ENCODE measurements around the gene AFAP1L2. TPM values are rescaled to one million over a fixed set of nuclear protein-coding genes. Genes with fewer than 3 reads are reported as not detected.

Gene AFAP1L2
- total RNA-seq, 1 donor from 2014 or later: 3.9 TPM

- intact Hi-C loops (cut with DNase I): no loop called here
- DNase-seq (ENCODE audit: low spot score): no peak
These were observed 9.8 kb downstream of the AFAP1L2 start for GRCh38 chr10:114394531-114394930.

GRCh38 chr10:114393886-114394285 is 10.4 kb downstream of the AFAP1L2 start:
- intact Hi-C loops (cut with DNase I): no loop called here
- DNase-seq (ENCODE audit: low spot score): no peak

GRCh38 chr10:114393482-114393881 is 10.8 kb downstream of the AFAP1L2 start:
- intact Hi-C loops (cut with DNase I): no loop called here
- DNase-seq (ENCODE audit: low spot score): no peak

- intact Hi-C loops (cut with DNase I): no loop called here
These were observed 12.0 kb downstream of the AFAP1L2 start for GRCh38 chr10:114392112-114392835.

DNA sequence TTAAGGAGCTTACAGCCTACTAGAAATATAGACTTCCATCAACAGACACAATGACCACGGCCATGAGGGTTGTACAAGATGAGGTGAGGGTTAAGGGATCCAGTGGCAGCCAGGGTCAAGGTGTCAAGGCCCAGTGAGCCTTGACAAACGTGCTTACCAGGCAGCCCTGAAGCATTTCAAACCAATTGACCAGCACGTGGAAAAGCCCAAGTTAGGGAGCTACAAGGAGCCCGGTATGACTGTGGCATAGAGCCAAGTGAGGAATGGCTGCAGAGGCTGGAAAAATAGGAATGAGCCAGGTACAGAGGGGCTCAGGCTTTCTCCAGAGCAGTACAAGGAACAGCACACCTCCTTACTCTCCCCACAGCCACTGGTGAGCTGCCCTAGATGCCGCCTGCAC is 12.7 kb downstream of the AFAP1L2 start:
- intact Hi-C loops (cut with DNase I): no loop called here

More at GRCh38 chr10:114392112-114392835, 12.0 kb downstream of the AFAP1L2 start:
- no peak for DNase-seq (ENCODE audit: low spot score)

DNA sequence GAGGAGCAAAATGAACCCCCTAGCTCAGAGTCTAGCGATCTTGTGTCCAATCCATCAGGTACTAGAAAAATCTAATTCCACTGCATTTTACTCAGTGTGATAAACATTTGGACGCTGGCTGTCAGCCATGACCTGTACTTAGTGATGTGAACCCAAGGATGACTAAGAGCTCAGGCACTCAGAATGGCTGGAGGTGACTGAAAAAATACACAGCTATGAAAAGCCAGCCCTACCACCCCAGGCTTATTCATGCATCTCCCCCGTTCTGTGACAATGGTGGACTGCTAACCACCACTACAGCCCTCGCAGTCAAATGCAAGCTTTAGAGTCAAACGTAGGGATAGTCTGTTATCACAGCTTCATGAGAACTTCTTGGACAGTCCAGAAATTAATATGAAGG is 14.9 kb downstream of the AFAP1L2 start:
- DNase-seq (ENCODE audit: low spot score): no peak
- intact Hi-C loops (cut with DNase I): no loop called here

More for the DNA sequence above, 12.7 kb downstream of the AFAP1L2 start:
- DNase-seq (ENCODE audit: low spot score): no peak

DNA sequence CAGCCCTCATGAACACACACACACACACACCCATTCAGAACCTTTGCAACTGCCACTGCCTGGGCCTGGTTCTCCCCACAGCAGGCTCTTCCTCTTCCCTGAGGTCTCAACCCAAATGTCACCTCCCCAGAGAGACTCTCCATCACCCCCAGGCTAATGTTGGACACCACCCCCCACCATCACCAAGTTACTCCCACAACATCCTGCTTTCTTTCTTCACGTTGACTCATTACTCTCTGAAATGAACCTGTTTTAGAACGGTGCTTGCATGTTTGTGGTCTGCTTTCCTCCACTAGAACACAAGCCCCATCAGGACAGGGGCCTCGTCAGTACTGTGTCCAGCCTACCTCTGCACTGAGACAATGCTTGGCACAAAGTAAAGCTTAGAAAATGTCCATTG is 16.0 kb downstream of the AFAP1L2 start:
- DNase-seq (ENCODE audit: low spot score): no peak
- intact Hi-C loops (cut with DNase I): no loop called here

DNA sequence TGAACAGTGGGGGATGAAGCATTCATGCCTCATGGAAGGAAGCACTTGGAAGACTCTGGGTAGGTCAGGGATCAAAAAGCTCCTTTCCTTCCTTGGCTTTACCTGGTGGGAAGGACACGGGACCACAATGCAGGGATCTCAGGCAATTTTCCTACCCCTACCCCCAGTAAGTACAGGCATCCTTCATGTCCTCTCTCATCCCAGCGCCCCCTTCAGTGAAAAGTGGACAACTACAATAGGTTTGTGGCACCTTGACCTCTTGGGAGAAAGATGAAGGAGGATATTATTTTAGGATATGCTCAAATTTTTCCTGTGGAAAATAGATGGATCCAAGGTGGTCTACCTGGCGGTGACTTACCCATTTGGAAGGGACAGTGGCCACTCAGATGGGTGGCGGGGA is 16.5 kb downstream of the AFAP1L2 start:
- no peak for DNase-seq (ENCODE audit: low spot score)
- intact Hi-C loops (cut with DNase I): no loop called here

DNA sequence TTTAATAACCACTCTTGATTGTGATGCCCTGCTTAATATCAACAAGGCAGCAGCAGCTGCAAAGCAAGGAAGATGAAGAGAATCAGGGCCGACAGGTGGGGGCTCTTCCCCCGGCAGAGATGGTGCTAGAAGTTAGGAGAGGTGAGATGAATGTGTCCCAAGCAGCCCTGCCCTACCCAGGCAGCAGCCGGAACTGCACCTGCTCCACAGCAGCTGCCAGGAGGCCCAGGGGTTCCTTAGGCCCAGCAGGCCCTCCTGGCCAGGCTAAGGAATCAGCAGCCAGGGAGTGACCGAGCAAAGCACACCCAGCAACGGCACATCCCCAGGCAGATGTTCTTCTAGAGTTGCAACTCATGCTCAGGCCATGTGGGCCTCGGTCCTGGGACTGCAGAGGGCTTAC is 17.9 kb downstream of the AFAP1L2 start:
- intact Hi-C loops (cut with DNase I): no loop called here
- no peak for DNase-seq (ENCODE audit: low spot score)

GRCh38 chr10:114385557-114385956 is 18.7 kb downstream of the AFAP1L2 start:
- DNase-seq (ENCODE audit: low spot score): no peak
- intact Hi-C loops (cut with DNase I): no loop called here

DNA sequence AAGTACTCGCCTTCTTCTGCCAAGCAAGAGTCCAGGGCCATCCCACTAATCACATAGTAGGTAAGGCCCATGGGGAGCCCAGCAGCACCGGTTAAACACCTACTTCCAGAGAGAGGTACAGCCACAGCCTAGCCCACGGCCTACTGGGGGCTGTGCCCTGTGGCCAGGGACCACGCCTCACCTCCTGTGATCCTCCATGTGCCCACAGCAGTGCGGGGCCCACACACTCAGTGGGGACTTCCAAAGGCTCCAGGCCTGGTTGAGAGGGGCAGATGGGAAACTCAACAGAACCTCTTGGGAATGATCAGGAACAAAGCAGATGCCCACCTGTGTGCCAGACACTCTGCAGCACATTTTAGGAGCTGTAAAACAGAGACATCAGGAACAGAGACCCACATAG is 19.7 kb downstream of the AFAP1L2 start:
- no peak for DNase-seq (ENCODE audit: low spot score)
- intact Hi-C loops (cut with DNase I): no loop called here

GRCh38 chr10:114384181-114384580 is 20.1 kb downstream of the AFAP1L2 start:
- DNase-seq (ENCODE audit: low spot score): no peak
- intact Hi-C loops (cut with DNase I): no loop called here

DNA sequence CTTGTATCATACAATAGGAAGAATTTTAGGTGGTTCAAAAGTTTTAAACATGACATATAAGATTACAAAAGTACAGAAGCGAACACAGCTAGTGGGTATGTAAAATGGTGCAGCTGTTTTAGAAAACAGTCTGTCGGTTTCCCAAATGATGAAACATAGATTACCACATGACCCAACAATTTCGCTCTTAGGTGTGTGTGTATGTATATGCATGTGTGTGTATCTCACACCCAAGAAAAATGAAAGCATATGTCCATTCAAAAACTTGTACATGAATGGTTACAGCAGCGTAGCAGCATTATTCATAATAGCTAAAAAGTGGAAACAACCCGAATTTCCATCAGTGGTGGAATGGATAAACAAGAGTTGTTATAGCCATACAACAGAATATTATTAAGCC is 23.5 kb downstream of the AFAP1L2 start:
- no peak for DNase-seq (ENCODE audit: low spot score)
- intact Hi-C loops (cut with DNase I): no loop called here

DNA sequence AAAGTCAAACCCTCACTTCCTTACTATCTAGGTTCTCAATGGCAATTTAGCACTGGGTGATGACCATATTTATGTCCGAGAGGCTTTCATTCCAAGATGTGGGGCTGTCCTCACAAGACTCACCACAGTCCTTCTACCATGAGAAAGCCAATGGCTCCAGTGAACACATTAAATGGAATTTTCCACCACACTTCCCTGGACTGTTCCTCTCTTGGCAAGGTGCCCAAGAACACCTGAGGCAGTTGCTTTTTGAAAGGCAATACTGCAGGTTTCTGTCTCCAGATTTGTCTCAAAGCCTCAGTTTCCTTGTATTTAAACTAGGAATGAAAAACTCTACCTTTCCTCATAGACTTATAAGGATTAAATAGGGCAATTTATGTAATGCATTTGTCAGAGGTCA is 24.2 kb downstream of the AFAP1L2 start:
- intact Hi-C loops (cut with DNase I): no loop called here
- DNase-seq (ENCODE audit: low spot score): no peak

DNA sequence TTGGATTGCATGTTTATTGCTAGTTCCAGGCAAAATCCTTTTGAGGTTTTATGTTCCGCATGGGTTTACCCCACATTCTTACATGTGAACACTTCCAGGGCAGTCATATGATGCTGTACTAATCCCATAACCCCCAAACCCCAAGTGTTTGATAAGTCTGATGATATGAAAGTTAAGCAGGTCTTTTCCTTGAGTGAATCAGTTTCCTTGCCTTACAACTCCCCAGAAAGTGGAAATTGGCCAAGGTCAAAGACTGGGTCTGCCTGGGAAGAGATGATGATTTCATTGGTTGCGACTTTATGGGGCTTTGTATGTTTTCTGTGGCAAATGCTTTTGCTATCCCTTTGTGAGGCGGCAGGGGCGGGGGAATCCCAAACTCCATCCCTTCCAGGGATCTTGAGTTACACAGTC is 24.7 kb downstream of the AFAP1L2 start:
- intact Hi-C loops (cut with DNase I): no loop called here
- no peak for DNase-seq (ENCODE audit: low spot score)

GRCh38 chr10:114376523-114376922 is 27.8 kb downstream of the AFAP1L2 start:
- DNase-seq (ENCODE audit: low spot score): no peak
- intact Hi-C loops (cut with DNase I): no loop called here

GRCh38 chr10:114375047-114375446 is 29.3 kb downstream of the AFAP1L2 start:
- no peak for DNase-seq (ENCODE audit: low spot score)
- intact Hi-C loops (cut with DNase I): no loop called here

DNA sequence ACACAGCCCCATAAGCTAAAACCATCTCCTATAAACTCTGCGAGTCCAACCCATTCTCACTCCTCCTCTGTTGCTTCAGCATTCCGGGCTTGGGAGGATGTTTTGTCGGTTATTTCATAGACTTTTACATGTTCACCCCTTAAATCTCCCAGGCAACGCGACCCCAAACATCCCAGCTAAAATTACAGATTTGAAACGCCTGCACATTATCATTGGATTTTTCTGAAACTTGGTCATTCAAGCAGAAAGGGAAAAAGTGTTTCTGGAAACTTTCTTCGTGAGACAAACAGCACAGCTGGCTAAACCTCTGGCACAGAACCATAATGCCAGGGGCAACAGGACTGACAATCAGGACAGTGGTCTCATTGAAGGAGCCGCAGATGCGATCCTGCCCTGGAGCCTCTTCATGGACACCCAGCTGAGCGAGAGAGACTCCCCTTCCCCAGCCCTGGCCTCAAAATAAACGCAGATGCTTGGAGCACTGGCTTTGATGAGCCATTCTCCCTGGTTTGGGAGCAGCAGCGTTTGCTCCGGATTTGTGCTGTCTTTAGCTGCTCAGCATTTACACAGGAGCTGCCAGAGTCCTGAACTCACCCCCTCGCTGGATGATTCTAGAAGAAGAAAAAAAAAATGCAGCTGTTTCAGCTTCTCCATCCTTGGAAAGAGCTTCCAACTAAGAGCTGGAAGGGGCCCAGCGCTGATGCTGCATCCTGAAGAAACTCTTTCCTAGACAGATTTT is 30.1 kb downstream of the AFAP1L2 start:
- intact Hi-C loops (cut with DNase I): no loop called here
- no peak for DNase-seq (ENCODE audit: low spot score)

DNA sequence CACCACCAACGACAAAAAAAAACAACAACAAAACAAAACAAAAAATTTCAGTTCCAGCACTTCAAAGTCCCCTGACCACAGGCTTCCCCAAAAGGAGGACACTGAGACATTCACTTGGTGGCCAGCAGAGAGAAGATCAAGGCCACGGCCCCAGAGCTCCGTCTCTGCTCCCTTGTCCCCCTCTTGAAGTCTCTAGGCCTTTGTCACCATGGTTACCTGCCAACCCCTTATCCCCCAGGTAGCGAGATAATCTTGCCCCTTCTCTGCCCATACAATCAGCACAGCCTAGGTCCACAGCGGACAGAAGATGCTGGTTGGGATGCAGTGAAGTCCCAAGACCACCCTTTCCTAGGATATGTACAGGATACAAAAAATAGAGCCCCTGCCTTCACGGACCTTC is 30.7 kb downstream of the AFAP1L2 start:
- intact Hi-C loops (cut with DNase I): no loop called here
- no peak for DNase-seq (ENCODE audit: low spot score)

GRCh38 chr10:114372995-114373394 is 31.3 kb downstream of the AFAP1L2 start:
- DNase-seq (ENCODE audit: low spot score): no peak
- intact Hi-C loops (cut with DNase I): no loop called here

- intact Hi-C loops (cut with DNase I): no loop called here
- DNase-seq (ENCODE audit: low spot score): no peak
These were observed 32.1 kb downstream of the AFAP1L2 start for GRCh38 chr10:114372179-114372578.
